ENCODE data around the gene CD14.
"Not testable (repeated sequence)": the region's sequence is repeated elsewhere in the genome, so short reads cannot be mapped to it uniquely, and the experiment has no call there.

- TF ChIP-seq POLR2A, CTCF (IDR thresholded peaks at IDR 0.05): not testable (repeated sequence)
Measured at GRCh38 chr5:140660371-140660770, 27.4 kb upstream of the CD14 start.
